NCI-H774 (cell line): ENCODE measurements around the gene SEPTIN7.

ENCODE experiments used
- DNase-seq: peaks from one replicate; lab custom pipeline; 2025; lab: John Stamatoyannopoulos, UW

Gene SEPTIN7

GRCh38 chr7:35839860-35840854 lies 39.3 kb downstream of the SEPTIN7 start:
- DNase-seq = no peak

GRCh38 chr7:35846816-35847412 lies 46.1 kb downstream of the SEPTIN7 start:
- DNase-seq = no peak

- no peak for DNase-seq
These were observed 47.9 kb downstream of the SEPTIN7 start for GRCh38 chr7:35848725-35849124.

GRCh38 chr7:35849158-35849831 lies 48.4 kb downstream of the SEPTIN7 start:
- no peak for DNase-seq

- no peak for DNase-seq
These were observed 49.1 kb downstream of the SEPTIN7 start for GRCh38 chr7:35849954-35850353.
